Measurements from ENCODE around the gene SPOCK2. TPM values are rescaled to one million over a fixed set of nuclear protein-coding genes. Genes with fewer than 3 reads are reported as not detected.

Gene SPOCK2
- total RNA-seq, 3 donors from 2014 or later, result 3.9 to 4.5 (median 4.1) TPM

GRCh38 chr10:72066318-72067284 lies 21.8 kb downstream of the SPOCK2 start:
- no peak for DNase-seq (ENCODE audit: low spot score in 2 of 2)
- Histone ChIP-seq H3K27me3 (no peaks in the 10 kb centered on the region), H3K4me3 (no peak overlapping the region), H3K36me3 (no peaks in the 10 kb centered on the region), H3K9me3 (no peaks in the 10 kb centered on the region), H3K4me1 (no peaks in the 10 kb centered on the region), H3K27ac (no peak overlapping the region)
- TF ChIP-seq POLR2A (IDR thresholded peaks at IDR 0.05), result no peak
- no peak for TF ChIP-seq CTCF (IDR thresholded peaks at IDR 0.05)
- TF ChIP-seq POLR2AphosphoS5 (IDR thresholded peaks at IDR 0.05), result no peak
- intact Hi-C loops (cut with DNase I; ENCODE audit: low total_unique reads), result no loop called here

GRCh38 chr10:72065439-72066025 lies 22.8 kb downstream of the SPOCK2 start:
- Histone ChIP-seq H3K4me3 (no peak overlapping the region), H3K27ac (no peak overlapping the region), H3K4me1 (no peaks in the 10 kb centered on the region), H3K9me3 (no peaks in the 10 kb centered on the region), H3K36me3 (no peaks in the 10 kb centered on the region), H3K27me3 (no peaks in the 10 kb centered on the region)
- DNase-seq (ENCODE audit: low spot score in 2 of 2), result no peak
- no peak for TF ChIP-seq CTCF (IDR thresholded peaks at IDR 0.05)
- TF ChIP-seq POLR2AphosphoS5 (IDR thresholded peaks at IDR 0.05), result no peak
- no peak for TF ChIP-seq POLR2A (IDR thresholded peaks at IDR 0.05)
- intact Hi-C loops (cut with DNase I; ENCODE audit: low total_unique reads), result no loop called here

GRCh38 chr10:72063703-72064391 lies 24.5 kb downstream of the SPOCK2 start:
- intact Hi-C loops (cut with DNase I; ENCODE audit: low total_unique reads), result no loop called here
- Histone ChIP-seq H3K27ac (no peak overlapping the region), H3K36me3 (no peaks in the 10 kb centered on the region), H3K4me1 (no peaks in the 10 kb centered on the region), H3K9me3 (no peaks in the 10 kb centered on the region), H3K27me3 (no peaks in the 10 kb centered on the region), H3K4me3 (no peak overlapping the region)
- TF ChIP-seq CTCF (IDR thresholded peaks at IDR 0.05) (no peak), POLR2AphosphoS5 (IDR thresholded peaks at IDR 0.05) (no peak), POLR2A (IDR thresholded peaks at IDR 0.05) (no peak)
- DNase-seq (ENCODE audit: low spot score in 2 of 2), result no peak

GRCh38 chr10:72062832-72063702 lies 25.3 kb downstream of the SPOCK2 start:
- Histone ChIP-seq H3K27ac (no peak overlapping the region), H3K4me1 (no peaks in the 10 kb centered on the region), H3K4me3 (no peak overlapping the region), H3K9me3 (no peaks in the 10 kb centered on the region), H3K36me3 (no peaks in the 10 kb centered on the region), H3K27me3 (no peaks in the 10 kb centered on the region)
- DNase-seq (ENCODE audit: low spot score in 2 of 2), result no peak
- intact Hi-C loops (cut with DNase I; ENCODE audit: low total_unique reads), result no loop called here
- no peak for TF ChIP-seq POLR2A (IDR thresholded peaks at IDR 0.05)
- TF ChIP-seq POLR2AphosphoS5 (IDR thresholded peaks at IDR 0.05), result no peak
- TF ChIP-seq CTCF (IDR thresholded peaks at IDR 0.05), result no peak
